ENCODE results near the gene LMX1B.
"Not testable (repeated sequence)": the region's sequence is repeated elsewhere in the genome, so short reads cannot be mapped to it uniquely, and the experiment has no call there.

Gene LMX1B

GRCh38 chr9:126613651-126614050 is at the start of gene LMX1B:
Gene LMX1B, plus strand, starts transcription at chr9:126613928. Its CDS starts 522 bp downstream, at chr9:126614450.
- peak in 2 of 3 donors; percentile 33 to 61 for DNase-seq

- DNase-seq: no peak
Measured at GRCh38 chr9:126564128-126564527, 49.6 kb upstream of the LMX1B start.

- DNase-seq: no peak
Measured at GRCh38 chr9:126564716-126565115, 49.0 kb upstream of the LMX1B start.

- no peak for DNase-seq
Measured at GRCh38 chr9:126565336-126566128, 48.2 kb upstream of the LMX1B start.

- DNase-seq: peak in 2 of 3 donors; percentile 8 to 17
Measured at GRCh38 chr9:126569036-126569435, 44.7 kb upstream of the LMX1B start.

GRCh38 chr9:126578029-126578428 is 35.7 kb upstream of the LMX1B start:
- DNase-seq: no peak

GRCh38 chr9:126580319-126580718 is 33.4 kb upstream of the LMX1B start:
- not testable (repeated sequence) for DNase-seq

- no peak for DNase-seq
Measured at GRCh38 chr9:126581893-126582292, 31.8 kb upstream of the LMX1B start.

GRCh38 chr9:126582427-126582826 is 31.3 kb upstream of the LMX1B start:
- no peak for DNase-seq

- peak in 1 of 3 donors; percentile 19 for DNase-seq
Measured at GRCh38 chr9:126583144-126583760, 30.5 kb upstream of the LMX1B start.

- no peak for DNase-seq
Measured at GRCh38 chr9:126584611-126585010, 29.1 kb upstream of the LMX1B start.

- no peak for DNase-seq
Measured at GRCh38 chr9:126586236-126586635, 27.5 kb upstream of the LMX1B start.

GRCh38 chr9:126587187-126588185 is 26.2 kb upstream of the LMX1B start:
- peak; percentile 39 to 82 (median 48) for DNase-seq

GRCh38 chr9:126588491-126589168 is 25.1 kb upstream of the LMX1B start:
- DNase-seq: no peak

- no peak for DNase-seq
Measured at GRCh38 chr9:126589349-126589748, 24.4 kb upstream of the LMX1B start.

GRCh38 chr9:126591083-126591482 is 22.6 kb upstream of the LMX1B start:
- no peak for DNase-seq

GRCh38 chr9:126591922-126592321 is 21.8 kb upstream of the LMX1B start:
- no peak for DNase-seq

- no peak for DNase-seq
Measured at GRCh38 chr9:126592461-126592860, 21.3 kb upstream of the LMX1B start.

GRCh38 chr9:126595982-126596381 is 17.7 kb upstream of the LMX1B start:
- no peak for DNase-seq

- no peak for DNase-seq
Measured at GRCh38 chr9:126599047-126599650, 14.6 kb upstream of the LMX1B start.

GRCh38 chr9:126604059-126605055 is 9.4 kb upstream of the LMX1B start:
- DNase-seq: no peak
